Activated naive CD4-positive, alpha-beta T cell treated with Interleukin-2 at 50 U/mL for 16 hours (primary cell): ENCODE data around the gene NEURL1.
"Not testable (repeated sequence)": the region's sequence is repeated elsewhere in the genome, so short reads cannot be mapped to it uniquely, and the experiment has no call there.

Experiments
- DNase-seq: peaks from one replicate; pipeline ENCODE4 v3.0.0-alpha.2; 2020

NEURL1 gene

DNA sequence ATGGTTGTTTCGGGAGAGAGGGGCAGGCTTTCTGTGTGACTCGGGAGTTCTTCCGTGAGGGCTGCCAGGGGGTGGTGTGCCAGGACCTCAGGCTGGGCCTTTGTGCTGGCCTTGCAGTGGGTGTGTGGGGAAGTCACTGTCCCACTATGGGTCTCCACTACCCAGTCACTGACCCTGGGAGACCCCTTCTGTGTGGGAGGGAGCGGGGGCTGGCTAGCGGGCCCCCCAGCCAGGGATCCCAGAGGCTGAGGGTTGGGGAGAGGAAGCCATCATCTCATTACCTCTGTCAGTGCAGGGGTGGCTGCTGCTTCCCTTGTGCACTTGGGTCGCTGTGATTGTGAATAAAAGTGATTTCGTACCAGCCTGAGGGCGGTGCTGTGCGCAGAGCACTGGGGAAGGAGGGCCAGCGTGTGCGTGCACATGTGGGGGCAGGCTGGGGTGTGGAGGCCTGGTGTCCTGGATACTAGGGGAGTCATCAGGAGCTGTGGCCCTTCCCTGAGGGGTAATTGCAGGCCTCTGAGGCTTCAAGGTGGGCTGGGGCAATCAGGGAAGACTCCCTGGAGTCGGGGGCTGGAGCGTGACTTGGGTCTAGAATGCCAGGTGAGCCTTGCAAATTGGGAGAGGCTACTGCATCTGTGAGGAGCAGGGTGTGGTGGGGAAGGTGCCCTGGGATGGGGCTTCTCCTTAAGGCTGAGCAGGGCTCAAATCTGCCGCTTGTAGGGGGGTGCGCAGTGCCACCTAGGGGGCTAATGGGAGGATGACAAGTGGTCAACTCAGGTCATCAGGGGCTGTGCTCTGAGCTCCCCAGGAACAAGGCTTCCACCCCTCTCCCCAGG is 98.9 kb downstream of the NEURL1 start:
- DNase-seq = peak; percentile 34

DNA sequence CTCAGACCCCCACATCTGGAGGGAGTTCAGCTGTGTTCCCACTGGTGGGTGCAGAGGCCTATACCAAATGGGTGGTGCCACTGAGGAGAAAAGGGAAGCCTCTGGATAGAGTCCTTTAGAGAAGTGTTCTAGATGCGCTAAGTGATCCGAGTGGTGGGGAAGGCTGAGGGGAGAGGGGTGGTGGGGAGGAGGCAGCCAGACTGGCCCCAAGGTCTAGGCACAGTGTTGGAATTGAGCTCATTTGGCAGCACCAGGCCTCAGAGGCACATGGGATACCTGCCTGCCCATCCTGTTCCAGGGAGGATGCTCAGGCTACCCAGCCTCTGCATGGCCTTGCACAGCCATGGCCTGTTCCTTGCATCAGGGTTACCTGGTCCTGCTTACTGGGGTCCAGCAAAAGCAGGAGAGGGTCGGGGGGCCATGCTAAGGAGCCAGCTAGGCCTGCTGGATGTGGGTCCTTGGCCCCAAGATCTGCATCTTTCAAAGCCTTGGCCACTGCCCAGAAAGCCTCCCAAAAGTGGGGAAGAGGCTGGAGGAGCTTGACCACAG is 99.6 kb downstream of the NEURL1 start:
- no peak for DNase-seq

DNA sequence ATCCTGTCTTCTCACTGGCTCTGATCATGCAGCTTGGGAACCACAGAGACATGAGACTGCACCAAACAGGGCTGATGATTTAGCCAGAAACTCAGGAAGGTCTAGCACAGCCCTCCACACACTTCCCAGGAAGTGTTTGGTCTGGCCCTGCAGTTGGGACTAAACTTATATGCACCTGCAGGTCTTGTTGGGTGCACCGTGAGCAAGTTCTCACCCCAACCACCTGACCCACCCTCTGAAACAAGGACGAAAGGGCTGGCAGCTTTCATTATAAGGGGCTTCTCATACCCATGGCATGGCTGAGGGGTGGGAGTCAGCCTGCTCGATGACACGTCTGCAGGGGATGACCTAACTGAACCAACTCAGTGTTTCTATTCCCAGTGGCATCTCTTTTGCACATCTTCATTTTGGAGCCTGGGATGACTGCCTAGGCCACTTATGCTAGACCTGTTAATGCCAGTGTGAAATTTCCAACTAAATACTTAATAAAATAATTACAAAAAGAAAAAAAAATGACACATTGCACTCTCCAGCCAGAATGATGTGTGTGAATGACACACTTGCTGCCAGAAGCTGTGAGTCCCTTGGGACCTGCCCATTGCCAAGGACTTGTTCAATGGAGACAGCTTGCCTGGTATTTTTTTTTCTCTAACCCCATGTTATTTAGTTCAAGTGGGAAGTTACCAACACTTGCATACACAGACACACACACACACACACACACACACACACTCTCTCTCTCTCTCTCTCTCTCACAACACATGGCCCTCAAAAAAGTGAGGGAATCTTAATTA is 102.6 kb downstream of the NEURL1 start:
- no peak for DNase-seq

DNA sequence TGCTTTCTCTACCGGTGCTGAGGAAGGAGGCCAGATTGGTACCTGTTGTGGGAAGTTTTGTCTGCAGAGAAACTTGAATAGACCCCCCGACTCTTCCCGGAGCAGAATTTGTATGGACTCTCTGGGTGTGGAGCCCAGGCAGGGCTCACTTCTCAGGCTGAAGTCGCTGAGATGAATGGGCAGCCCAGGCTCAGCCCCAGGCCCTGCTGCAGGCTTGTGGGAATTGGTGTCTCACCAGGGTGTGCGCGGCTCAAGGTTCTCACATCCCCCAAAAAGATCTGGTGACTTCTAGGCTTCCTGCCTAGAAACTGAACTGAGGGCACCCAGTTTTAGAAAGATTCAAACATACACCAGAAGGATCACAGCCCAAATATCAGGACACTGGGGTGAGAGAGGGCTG is 103.5 kb downstream of the NEURL1 start:
- no peak for DNase-seq

DNA sequence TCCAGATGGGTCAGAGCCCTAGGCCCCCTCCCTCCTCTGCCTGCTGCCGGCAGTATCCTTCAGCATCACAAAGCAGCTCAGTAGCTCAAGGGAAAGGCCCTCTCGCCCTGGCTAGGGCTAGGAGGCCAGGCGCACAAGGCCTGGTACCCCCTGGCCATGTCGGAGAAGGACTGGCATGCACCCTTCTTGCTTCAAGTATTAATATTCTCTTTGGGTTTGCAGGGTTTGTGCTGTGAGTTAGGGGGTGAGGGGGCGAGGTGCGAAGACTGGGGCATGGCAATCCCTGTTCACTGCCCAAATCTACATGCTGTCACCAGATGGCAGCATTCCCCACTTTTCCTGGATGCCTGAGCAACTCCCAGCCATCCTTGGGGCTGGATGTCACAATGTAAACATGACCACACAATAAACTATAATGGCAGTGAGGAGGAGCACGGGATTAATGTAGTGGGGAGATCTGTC is 105.2 kb downstream of the NEURL1 start:
- DNase-seq = no peak

DNA sequence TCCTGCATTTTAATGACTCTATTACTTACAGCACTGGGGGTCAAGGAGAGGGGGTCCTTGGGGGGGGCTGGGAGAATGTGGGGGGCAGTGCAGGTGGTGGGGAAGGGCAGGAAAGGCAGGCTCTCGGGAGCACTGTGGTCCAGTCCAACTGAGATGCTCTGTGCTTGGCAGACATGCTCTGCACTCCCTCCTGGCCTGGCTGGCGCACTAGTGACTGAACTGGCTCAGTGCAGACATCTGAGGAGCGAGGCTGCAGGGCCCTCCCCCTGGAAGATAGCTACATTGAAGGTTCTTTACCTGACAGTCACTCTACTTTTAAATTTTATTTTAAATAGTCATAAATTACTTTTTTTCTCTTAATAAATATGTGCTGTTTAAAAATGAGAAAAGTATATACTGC is 105.7 kb downstream of the NEURL1 start:
- no peak for DNase-seq

DNA sequence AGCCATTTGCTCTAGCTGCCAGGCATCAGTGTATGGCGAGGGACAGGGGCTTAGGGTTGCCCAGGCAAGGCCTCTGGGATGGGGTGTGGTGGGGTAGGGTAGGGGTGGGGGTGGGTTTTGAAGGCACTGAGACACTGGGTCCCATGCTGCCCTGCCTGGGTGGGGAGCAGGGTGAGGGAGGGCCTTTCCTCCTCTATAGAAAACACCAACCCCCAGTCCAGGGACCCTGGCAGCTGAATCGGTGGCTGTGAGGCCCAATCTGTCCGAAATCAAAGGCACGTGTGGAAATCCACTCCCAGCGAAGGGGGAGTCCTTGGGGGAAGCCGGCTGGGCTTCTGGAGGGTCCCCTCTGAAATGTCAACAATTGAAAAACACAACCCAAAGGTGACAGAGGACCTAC is 106.4 kb downstream of the NEURL1 start:
- DNase-seq = no peak

DNA sequence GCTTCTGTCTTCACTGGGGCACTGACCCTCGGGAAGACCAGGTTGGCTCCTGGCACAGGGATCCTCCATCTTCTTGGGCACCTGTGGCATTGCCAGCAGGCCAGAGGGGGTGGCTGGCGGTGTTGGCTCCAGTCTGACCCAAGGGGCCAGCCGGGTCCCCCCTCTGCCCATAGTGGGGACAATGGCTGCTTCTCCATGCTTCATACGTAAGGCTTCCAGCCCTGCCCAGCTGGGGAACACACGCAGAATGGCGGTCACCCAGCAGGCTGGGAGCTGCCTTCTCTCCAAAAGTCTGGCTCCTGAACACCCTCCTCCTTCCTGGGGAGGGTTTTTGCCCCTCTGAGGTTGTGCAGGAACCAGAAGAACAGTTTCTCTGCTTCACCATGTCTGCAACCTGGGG is 106.8 kb downstream of the NEURL1 start:
- DNase-seq = no peak

DNA sequence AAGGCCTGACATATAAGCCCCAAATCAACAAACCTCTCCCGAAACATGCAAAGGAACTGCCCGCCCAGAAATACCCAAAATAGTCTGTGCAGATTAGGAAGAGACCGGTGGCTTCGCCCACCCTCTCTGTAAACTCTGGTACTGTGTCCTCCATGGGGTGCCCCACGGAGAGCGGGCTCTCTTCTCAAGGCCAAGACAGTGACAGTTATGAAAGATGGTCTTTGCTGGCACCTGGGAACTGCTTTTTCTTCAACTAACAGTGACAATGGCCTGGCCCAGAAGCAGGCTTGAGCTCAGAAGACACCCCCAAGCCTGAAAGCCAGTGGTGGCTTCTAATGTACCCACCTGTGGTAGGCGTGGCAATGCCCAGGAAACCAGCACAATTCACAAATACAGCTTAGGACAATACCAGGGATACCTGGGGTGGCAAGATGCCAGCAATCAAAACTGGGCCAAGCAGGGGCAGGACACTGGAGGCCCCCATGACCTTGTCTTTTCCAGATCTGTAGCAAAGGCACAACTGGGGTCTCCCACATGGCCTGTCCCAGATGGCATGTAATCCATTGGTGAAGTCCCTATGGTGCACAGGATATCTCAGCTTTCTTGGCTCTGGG is 107.6 kb downstream of the NEURL1 start:
- no peak for DNase-seq

DNA sequence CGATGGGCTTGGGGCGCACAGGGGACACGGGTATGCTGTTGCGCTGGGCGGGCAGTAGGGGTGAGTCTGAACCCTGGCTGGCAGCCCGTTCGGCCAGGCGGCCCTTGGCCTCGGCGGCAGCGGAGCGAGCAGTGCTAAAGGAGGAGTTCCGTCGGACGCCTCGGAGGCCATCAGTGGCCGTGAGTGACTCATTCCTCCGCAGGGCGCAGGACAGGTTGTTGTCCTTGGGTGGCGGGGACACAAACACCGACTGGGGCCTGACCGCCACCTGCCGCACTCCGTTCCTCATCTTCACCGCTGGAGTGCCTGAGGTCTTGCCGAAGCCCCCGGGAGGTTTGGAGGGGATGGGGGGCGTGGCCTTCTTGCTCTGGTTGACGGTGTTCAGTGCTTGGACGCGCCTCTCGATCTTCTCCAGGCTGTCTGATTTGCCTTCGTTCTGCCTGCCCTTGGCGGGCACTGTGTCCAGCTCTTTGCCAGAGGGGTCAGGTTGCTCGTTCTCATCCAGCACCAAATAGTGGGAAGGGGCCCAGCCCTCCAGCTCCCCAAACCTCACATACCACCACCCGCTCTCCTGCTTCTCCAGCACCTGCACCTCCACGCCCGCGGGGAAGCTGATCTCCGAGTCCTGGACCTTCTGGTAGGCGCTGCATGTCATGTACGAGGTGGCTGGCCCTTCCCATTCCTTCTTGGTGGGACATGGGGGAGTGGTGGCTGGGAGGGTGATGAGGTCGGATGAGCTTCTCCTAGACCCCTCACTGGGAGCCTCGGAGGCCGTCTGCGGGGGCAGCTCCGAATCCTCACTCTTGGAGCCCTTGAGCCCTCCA is 108.7 kb downstream of the NEURL1 start:
- no peak for DNase-seq

DNA sequence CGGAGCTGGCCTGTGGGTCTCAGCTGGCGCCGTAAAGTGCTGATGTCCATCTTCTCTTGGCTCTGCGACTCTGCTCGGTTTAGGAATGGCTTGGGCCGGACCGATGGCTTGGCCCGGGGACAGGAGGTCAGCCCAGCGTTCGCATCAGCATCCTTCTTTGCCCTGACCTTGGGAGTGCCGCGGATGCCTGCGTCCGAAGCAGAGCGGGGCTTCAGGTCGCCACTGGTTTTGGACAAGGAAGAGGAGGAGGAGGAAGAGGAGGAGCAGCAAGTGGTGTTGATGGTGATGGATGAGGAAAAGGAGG is 109.3 kb downstream of the NEURL1 start:
- DNase-seq = no peak

DNA sequence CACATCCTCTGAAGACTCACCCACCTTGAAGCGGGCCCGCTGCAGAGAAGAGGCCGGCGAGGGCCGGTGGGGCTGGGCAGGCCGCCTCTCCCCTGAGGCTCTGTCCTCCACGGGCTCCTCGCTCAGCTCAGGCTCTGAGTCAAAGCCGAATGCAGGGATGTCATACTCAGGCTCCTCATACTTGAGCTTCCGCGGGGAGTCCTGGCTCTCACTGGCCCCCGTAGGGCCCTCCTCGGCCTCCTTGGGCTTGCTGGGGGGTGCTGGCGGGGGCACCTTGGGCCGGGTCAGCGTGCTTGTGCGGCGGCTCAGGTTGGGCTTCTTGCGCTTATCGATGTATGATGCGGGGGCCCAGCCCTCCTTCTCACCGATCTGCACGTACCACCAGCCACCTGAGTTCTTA is 109.9 kb downstream of the NEURL1 start:
- no peak for DNase-seq

DNA sequence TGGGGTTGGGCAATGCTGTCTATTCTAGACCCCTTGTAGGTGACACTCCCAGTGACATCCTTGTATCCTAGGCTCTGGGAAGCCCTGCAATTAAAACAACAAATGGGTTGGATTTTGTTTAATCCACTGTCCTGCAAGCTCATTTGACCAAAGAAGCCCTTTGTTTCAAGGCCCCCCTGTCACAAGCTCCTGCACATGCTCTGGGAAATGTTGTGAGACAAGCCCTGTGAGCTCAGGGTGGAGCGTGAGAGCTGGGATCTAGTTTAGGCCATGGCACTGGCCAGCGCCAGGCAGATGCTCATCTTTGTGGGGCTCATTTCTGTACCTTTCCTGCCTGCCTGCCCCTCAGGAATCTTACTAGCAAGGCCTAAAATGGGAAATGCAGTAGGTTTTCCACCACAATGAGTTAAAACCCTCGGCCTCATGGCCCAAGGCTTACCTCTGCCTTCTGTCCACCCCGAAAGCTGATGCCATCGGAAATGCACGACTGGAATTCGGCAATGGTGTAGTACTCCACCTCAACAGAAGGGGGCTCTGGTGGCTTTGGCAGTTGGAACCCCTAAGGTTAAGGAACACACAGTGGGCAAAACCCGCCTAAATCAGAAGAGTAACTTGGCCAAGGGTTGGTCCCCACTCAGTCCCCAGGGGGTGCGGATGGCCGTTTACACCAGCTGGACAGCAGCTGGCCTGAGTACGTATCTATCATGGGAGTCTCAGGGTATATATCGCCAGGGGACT is 112.0 kb downstream of the NEURL1 start:
- DNase-seq = peak; percentile 49

DNA sequence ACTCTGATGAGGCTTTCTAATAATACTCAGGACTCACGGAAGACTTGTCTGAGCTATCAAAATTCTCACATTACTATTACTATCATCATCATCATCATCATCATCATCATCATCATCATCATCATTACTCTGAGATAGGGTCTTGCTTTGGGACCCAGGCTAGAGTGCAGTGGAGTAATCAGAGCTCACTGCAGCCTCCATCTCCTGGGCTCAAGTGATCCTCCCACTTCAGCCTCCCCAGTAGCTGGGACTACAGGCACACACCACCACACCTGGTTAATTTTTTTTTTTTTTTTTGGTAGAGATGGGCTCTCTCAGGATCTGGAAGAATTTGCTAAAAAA is 112.6 kb downstream of the NEURL1 start:
- DNase-seq = not testable (repeated sequence)

DNA sequence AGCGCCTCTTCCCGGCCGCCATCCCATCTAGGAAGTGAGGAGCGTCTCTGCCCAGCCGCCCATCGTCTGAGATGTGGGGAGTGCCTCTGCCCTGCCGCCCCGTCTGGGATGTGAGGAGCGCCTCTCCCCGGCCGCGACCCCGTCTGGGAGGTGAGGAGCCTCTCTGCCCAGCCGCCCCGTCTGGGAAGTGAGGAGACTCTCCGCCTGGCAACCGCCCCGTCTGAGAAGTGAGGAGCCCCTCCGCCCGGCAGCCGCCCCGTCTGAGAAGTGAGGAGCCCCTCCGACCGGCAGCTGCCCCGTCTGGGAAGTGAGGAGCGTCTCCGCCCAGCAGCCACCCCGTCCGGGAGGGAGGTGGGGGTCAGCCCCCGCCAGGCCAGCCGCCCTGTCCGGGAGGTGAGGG is 113.5 kb downstream of the NEURL1 start:
- not testable (repeated sequence) for DNase-seq

DNA sequence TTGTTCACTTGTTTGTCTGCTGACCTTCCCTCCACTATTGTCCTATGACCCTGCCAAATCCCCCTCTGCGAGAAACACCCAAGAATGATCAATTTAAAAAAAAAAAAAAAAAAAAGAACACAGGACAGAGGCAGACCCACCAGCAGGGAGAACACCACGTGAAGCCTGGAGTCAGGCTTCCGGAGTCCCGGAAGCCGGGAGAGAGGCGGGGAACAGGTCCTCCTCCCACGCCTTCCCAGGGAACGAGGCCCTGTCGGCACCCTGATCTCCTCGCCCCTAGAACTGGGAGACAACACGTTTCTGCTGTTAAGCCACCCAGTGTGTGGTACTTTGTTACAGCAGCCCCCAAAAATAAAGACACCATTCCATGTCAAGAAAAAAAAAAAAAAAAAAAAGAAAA is 114.6 kb downstream of the NEURL1 start:
- DNase-seq = not testable (repeated sequence)

DNA sequence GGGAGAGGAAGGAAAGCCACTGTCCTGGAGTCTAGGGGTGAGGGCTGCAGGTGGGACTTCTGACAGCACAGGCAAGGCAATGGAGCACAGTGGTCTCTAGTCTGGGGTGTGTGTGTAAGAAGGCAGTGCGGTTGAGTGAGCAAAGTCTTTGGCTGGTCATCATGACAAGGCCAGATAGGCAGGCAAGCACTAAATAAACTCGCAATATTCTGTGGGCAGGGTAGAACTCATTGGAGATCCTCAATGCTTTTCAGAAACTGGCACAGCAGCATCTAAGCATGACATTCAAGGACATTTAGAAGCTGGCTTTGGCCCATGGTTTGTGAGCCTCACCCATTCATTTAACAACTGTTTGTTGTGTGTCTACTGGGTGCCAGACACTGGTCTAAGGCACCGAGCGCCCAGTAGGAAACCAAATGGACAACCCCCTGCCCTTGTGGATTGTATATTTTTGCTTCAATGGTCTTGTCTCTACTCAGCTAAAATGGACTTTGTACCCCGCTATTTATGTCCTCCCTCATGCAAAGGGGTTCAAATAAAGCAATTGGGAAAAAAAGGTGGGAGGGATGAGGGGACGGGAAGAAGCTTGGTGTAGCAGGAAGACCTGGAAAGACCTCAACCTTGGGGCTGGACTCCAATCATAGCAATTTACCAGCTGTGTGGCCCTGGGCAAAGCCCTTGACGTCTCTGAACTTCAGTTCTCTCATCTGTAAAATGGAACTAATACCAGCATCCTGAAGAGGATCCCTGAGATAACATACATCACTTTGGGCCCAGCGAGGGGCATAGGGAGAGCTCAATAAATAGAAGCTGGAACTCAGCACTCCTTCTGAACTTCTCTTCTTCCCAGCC is 116.0 kb downstream of the NEURL1 start:
- DNase-seq = no peak

DNA sequence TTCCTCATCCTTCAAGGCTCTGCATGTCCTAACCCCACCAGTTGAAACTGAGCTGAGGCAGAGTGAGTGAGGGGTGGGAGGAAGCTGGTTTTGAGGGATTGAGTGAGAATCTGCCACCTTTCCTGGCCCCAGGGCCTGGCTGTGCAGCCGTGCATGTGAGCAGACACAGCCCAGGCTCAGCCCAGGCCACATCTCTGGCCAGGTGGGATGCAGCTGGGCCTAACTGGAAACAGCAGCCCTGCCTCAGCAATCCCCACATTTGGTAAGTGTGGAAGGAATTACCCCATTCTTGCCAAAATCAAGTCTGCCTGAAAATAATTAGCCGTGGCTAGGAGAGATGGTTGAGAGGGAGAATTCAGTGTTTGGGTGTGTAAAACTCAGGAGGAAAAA is 116.6 kb downstream of the NEURL1 start:
- no peak for DNase-seq

DNA sequence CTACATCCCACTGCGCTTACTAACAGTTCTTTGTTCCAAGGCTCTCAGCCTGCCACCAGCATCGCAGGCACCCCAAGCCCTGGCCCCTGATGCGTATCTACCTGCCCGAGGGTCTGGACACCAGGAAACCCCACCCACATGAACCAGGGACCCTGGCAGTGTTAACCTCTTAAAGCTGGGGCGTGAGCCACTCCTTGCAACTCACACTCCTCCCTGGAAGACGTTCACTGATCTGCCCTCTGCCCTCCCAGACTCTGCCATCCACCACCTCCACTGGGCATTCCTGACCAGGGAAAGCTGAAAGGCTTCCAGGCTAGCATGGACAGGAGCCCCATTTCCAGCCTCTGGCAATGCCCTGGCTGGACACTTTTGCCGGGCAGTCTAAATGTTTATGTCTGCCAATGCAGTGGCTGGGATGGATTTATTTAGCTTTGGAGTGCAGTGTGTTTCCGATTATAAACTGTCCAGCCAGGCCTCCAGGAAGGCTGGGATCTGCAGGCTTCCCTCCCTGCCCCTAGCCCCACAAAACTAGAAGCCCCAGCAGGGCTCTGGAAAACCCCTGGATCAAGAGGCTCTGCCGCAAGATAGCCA is 117.5 kb downstream of the NEURL1 start:
- no peak for DNase-seq

DNA sequence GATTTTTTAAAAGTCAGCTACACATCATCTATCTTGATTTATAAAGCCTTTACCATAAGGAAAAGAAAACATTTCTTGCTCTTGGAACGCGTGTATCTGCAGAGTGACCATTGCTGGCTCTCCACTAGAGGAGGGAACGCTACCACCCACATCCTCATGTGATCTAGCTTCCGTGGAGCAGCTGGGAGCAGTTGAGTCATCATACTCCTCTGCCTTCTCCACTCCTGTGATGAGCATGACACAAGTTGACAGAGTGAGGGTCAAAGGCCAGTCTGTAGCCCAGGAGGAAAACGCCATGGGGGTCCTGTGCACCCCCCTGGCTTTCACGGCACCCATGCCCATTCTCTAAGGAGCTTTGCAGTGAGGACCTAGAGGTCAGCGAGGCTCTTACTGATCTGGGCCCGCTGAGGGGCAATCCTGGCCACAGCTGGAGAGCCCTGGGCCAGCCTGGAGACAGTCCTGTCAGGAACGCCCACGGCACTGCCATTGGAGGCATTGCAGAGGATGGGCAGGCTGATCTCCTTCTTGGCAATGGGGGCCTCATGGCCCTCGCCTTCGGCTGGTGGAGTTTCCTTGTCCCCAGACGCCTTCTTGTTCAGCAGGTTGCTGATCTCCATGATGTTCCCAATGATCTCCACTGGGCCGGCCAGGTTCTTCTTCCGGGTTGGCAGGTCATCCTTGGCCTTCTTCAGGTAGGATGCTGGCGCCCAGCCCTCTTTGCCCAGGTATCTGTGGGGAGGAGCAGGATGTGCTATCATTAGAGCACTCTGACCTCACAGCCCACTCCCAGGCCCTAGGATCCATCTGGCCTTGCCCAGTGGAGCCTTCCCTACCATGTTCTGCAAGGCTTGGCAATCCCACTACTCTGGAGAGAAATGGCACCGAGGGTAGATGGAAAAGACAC is 119.2 kb downstream of the NEURL1 start:
- no peak for DNase-seq
